Stimulated activated CD8-positive, alpha-beta memory T cell treated with anti-CD3 and anti-CD28 coated beads, Interleukin-15, amount 100 ng/mL, for 24 hours (primary cell): ENCODE data around the gene PAK2.
"Not testable (repeated sequence)": the region's sequence is repeated elsewhere in the genome, so short reads cannot be mapped to it uniquely, and the experiment has no call there.

ENCODE experiments used
- DNase-seq: peaks from one replicate; pipeline ENCODE4 v3.0.0-alpha.2; 2020; ENCODE audit warnings: low read depth

PAK2 gene

DNA sequence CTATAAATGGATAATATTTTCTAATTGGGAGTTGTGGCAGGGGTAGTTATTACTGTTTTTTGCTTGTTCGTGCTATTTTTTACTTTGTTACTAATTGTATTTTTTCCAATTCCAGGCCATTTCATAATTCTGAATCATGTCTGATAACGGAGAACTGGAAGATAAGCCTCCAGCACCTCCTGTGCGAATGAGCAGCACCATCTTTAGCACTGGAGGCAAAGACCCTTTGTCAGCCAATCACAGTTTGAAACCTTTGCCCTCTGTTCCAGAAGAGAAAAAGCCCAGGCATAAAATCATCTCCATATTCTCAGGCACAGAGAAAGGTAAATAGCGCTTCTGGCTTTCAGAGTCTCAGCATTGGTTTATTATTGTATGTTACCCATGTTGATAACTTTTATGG lies 42.9 kb downstream of the PAK2 start:
- DNase-seq = no peak

DNA sequence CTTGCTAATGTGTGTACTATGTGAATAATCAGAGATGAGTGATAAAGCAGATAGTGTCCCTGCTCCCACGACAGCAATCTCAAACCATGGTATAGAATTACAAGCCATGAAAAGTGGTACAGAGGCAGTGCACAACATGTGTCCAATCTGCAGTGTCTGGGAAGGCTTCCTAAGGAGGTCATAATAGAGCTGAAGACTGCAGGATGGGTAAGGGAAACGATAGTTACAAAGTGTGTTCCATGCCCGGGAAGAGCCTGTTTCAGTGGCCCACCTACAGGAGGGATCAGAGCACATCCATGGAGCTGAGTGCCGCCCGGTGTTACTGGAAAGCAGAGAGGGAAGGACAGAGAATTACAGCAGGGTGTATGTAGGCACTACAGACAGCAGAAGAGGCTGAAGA lies 48.9 kb downstream of the PAK2 start:
- no peak for DNase-seq

GRCh38 chr3:196789885-196790359 lies 50.3 kb downstream of the PAK2 start:
- DNase-seq = no peak

DNA sequence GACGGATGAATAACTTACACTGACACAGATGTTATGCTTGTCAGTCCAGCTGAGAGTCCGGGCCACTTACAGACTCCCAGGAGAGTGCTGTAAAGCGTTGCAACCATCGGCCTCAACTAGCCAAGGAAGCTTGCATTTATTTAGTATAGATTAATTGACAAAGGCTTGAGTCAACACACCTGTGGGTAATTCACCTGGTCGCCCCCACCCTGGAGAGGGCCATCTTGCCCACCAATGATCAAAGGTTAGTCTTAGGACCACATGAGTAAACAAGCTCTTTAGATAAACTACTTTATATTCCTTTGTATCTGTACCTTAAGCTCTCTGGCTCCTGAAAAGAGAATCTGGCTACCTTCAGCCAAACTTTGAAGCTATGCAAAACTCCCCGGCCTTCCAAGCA lies 51.0 kb downstream of the PAK2 start:
- no peak for DNase-seq

- no peak for DNase-seq
These were observed 53.1 kb downstream of the PAK2 start for GRCh38 chr3:196792771-196793170.

DNA sequence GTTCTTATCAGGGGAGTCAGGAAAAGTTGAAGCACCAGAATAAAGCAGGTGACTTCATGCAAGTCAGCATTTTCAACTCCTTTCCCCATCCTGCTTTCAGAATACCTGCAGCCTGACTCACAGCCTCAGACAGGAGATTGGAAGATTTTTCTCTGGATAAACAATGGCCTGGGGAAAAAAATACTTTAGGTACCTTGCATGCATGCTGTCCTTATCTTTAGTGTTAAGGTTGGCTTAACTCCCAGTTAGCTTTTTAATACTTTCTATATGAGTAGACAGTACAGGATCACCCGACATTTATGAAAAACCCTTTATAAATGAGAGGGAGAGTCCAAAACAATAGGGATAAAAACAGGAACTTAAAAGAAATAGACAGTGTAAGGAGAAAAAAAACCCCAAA lies 53.6 kb downstream of the PAK2 start:
- no peak for DNase-seq

- DNase-seq = no peak
These were observed 54.8 kb downstream of the PAK2 start for GRCh38 chr3:196794467-196794866.

DNA sequence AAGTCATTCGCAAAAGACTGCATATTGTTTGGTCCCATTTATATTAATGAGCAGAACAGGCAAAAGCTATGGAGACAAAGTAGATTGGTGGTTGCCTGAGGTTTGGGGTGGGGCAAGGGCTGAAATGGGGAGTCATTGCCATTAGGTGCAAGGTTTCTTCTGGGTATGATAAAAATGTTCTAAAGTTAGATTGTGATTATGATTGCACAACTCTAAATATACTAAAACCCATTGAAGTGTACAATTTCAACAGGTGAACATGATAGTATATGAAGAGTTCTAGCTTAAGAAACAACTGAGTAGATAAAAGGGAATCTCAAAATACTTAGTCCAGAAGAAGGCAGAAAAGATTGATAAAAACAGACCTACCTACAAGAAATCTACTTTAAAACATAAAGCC lies 56.7 kb downstream of the PAK2 start:
- no peak for DNase-seq

- no peak for DNase-seq
These were observed 61.2 kb downstream of the PAK2 start for GRCh38 chr3:196800742-196801434.

- DNase-seq = no peak
These were observed 64.3 kb downstream of the PAK2 start for GRCh38 chr3:196803891-196804468.

DNA sequence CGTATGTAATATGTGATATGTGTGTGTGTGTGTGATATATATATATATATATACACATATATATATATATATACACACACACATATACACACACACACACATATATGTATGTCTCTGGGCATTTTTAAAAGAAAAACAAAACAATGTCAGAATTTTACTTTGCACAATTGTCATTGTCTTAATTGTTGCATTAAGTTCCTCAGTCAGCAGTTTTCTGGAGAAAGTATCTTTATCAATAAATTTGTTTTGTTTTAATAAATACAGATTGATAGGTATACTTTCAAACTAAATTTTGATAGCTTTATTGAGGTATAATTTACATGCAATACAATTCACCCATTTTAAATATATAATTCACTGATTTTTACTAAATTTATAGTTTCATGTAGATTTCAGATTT lies 65.1 kb downstream of the PAK2 start:
- DNase-seq = no peak

GRCh38 chr3:196810963-196811581 lies 71.4 kb downstream of the PAK2 start:
- DNase-seq = no peak

DNA sequence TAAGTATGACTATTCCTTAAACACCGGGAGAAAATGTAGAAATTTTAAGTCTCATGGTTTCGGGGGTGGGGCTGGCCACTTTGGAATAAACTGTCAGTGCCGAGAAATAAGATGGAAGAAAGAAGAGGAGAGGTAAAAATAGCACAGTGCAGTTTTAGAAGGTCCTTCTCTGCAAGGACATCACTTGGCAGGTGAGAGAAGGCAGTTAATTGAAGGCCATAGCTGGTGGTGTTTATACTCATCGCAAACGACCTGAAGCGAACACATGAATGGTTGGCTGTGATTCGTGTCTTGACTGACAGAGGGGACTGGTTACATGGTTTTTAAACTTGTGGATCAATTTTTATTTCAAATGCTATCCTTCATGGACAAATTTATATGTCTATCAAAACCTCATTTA lies 73.2 kb downstream of the PAK2 start:
- DNase-seq = no peak

- no peak for DNase-seq
These were observed 74.2 kb downstream of the PAK2 start for GRCh38 chr3:196813903-196814302.

GRCh38 chr3:196821806-196822355 lies 82.2 kb downstream of the PAK2 start:
- no peak for DNase-seq

DNA sequence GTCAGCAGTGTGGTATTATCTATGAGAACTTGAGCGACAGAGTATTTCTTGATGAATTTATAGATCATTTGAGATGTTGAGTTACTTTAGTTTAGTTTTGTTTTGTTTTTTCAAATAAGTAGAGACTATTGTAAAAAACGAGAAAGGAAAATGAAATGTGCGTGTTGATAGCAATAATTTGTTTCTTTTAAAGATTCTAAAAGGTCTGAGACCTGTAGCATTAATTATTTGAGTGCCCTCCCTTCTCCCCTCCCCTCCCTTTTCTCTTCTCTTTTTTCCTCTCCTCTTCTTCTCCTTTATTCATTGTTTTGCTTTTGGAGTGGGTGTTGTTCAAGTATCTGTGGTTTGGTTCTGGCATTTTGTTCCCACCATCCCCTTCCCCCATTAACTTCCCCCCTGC lies 90.0 kb downstream of the PAK2 start:
- DNase-seq = not testable (repeated sequence)

- no peak for DNase-seq
These were observed 95.4 kb downstream of the PAK2 start for GRCh38 chr3:196835086-196835485.

DNA sequence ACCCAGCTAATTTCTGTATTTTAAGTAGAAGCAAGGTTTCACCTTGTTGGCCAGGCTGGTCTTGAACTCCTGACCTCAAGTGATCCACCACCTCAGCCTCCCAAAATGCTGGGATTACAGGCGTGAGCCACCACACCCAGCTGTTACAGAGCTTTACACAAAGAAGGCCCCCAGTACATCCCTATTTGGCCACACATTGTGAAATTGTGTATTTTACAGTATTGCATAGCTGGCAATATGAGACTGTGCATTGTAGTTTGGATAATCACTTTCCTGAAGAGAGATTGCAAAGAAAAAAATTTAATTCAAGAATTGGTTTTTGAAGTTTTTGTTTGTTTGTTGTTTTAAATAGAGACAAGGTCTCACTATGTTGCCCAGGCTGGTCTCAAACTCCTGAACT lies 97.0 kb downstream of the PAK2 start:
- not testable (repeated sequence) for DNase-seq

DNA sequence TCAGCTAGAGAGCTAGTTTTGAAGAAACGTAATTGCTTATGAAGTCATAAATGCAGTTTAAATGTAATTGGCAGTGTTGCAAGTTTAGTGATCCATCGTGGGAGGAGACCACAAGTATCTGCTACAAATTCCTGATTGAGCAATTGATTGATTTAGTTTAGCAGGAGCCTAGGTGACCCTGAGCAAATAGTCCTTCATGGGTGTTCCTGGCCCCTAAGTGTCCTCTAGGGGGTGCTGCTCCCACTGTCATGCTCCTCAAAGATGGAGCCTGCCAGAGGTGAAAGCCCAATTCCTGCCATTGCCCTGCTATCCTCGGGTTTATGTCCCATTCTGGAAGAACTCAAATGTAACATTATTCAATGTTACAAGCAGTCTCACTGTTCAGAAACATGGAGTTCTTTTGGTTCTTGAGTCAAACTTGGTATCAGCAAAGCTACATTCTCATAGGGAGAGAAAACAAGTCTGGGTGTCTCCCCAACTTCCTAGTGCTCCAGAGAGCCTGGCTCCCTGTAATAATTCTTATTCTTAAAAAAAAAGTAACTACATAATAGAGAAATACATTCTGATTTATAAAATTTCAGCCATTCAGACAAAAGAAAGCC lies 98.3 kb downstream of the PAK2 start:
- peak; percentile 26 for DNase-seq

DNA sequence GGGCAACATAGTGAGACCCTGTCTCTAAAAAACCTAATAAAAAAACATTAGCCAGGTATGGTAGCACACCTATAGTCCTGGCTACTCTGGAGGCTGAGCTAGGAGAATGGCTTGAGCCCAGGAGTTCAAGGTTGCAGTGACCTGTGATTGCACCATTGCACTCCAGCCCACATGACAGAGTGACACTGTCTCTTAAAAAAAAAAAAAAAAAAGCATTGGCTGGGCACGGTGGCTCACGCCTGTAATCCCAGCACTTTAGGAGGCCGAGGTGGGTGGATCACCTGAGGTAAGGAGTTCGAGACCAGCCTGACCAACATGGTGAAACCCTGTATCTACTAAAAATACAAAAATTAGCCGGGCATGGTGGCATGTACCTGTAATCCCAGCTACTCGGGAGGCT lies 99.7 kb downstream of the PAK2 start:
- not testable (repeated sequence) for DNase-seq

DNA sequence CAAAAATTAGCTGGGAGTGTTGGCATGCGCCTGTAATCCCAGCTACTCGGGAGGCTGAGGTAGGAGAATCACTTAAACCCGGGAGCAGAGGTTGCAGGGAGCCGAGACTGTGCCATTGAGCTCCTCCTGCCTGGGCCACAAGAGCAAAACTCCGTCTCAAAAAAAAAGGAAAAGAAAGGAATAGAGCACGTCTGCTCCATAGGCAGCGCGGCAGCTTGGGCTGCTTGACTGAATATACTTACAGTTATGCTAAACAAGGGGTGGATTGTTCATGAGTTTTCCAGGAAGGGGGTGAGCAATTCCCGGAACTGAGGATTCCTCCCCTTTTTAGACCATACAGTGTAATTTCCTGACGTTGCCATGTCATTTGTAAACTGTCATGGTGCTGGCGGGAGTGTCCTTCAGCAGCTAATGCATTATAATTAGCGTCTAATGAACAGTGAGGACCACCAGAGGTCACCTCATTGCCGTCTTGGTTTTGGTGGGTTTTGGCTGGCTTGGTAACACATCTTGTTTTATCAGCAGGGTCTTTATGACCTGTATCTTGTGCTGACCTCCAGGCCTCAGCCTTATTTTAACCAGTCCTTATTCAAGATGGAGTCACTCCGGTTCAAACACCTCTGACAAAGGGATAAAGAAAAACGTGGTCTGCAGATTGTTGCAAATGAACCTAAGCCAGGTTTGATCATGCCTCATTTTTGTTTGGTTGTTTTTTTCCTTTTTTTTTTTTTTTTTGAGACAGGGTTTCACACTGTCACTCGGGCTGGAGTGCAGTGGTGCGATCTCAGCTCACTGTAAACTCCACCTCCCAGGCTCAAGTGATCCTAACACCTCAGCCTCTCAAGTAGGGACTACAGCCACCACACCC lies 103.1 kb downstream of the PAK2 start:
- no peak for DNase-seq
